GM21360 (cell line): ENCODE data around the gene UMPS.
"Not testable (repeated sequence)": the region's sequence is repeated elsewhere in the genome, so short reads cannot be mapped to it uniquely, and the experiment has no call there.

ENCODE experiments used
- ATAC-seq: cut with Tn5 transposase; IDR thresholded peaks from one replicate; pipeline ENCODE4 v1.9.1; 2021; ENCODE audit warnings: mild to moderate bottlenecking, moderate library complexity; ENCODE audit not compliant: unreplicated experiment

The UMPS gene

GRCh38 chr3:124776856-124777255 is 46.6 kb downstream of the UMPS start:
- no peak for ATAC-seq

GRCh38 chr3:124777762-124778470 is 47.7 kb downstream of the UMPS start:
- no peak for ATAC-seq

DNA sequence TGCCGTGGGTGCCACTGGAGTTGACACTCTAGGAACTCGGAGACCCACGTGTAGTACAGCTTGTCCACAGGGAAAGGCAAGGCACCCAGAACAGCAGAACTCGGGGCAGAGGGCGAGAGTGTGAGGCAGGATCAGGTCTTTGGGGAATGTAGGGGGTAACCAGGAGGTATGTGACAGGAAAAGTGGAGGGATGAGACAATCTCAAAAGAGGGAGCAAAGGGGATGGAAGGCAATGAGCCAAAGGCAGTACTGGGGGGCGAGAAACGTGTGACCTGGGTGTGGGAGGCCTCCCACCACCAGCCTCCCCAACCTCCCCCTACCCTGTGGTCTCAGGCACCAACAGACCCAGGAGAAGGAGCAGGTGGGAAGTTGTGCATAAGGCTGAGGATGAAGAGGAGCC is 48.9 kb downstream of the UMPS start:
- ATAC-seq: no peak

DNA sequence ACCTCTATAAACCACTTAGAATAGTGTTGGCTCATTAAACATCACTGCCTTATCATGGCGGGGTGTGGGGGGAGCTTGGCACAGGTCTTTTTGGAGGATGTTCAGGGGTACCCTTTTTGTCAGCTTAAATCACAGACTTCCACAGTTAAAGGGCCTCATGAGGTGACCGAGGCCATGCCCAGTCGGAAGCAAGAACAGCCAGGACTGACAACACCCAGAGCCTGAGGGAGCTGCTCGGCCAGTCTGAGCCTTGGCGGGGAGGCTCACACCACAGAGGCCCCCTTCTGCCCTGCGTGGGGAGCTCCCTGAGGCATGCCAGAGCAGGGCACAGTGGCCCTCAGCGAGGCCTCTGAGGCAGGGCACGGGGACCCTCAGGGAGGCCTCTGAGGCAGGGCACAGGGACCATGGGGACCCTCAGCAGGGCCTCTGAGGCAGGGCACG is 49.5 kb downstream of the UMPS start:
- ATAC-seq: no peak

DNA sequence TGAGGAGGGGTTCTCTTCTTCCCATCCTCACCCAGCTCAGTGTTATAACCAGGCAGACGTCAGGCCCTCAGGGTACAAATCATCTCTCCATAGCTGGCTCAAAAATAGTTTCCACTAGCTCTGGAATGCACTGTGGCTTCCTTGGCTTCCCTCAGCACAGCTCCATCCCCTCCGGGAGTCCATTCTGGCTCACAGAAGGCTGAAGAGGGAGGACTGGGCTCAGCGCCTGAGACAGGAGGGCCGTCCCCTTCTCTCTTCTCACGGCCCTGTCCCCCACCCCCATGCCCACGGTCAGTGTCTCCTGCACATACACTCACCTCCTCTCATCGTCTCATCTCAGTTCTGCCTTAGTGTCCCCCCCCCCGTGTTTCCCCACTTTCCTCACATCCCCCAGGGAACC is 50.1 kb downstream of the UMPS start:
- no peak for ATAC-seq

DNA sequence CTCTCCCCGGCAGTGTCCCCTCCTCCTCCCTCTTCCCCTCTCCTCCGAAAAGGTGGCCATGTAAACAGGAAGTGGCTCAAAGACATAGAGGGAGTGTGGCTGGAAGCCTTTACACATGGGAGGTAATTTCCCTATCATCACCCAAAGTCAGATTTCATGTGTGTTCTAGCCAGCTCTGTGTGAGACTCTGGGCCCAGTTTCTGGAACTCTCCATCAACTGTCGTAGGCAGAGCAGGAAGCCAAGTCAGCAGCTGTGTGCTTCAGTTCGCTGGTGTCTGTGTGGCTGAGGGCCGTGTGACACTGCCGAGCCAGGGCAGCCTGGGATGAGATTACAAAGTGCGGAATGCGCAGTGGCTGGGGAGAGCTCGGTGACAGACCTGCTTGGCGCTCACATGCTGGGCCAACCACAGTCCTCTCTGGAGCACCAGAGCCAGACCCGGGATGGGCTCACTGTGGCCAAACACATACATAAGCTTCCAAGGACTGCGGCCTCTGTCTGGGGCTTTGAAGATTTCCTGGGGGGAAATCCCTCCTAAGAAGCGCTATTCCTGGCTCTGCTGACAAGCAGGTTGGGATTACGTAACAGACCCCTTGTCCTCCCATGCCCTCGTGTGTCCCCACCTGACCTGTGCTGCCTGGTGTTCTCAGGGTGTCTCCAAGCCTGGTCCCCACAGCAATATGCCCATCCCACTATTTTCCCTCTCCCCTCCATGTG is 50.7 kb downstream of the UMPS start:
- ATAC-seq: no peak

DNA sequence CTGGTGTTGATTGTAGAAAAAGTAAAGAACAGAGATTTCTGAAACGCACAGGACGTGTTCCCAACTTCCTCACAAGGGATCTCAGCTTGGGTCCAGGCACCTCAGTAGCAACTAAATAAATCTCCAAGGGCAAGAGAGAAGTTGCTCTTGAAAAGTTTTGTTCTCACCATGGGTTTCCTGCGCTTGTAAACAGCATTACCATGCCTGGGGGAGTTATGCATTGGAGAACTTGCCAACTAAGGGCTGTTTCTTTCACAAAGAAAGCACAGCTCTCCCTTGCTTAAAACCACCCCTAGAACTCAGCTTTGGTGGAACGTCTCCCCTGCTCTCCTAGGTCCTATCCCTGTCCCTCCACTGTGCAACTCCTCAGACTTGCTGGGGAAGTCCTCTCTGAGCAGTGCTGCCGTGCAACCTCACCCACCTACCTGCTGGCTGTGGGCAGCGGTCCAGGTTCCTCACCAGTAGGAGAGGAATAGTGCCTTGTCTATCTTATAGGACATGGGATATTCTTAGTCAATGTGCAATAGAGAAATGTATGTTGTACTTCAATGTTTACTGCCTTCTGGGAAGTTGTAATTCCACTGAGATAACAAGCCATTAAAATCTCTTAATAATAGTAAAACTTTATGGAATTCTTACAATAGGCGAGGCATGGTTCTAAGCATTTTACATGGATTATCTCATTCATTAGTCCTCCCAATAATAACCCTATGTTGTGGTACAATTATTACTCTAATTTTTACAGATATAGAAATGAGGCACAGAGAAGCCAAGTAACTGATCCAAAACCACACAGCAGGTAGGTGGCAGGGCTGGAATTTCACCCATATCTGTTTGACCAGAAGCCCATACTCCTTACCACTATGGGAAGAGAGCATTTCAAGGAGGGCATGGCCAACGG is 51.5 kb downstream of the UMPS start:
- no peak for ATAC-seq

- ATAC-seq: not testable (repeated sequence)
These were observed 52.1 kb downstream of the UMPS start for GRCh38 chr3:124782377-124782712.

GRCh38 chr3:124783696-124784095 is 53.4 kb downstream of the UMPS start:
- ATAC-seq: no peak

DNA sequence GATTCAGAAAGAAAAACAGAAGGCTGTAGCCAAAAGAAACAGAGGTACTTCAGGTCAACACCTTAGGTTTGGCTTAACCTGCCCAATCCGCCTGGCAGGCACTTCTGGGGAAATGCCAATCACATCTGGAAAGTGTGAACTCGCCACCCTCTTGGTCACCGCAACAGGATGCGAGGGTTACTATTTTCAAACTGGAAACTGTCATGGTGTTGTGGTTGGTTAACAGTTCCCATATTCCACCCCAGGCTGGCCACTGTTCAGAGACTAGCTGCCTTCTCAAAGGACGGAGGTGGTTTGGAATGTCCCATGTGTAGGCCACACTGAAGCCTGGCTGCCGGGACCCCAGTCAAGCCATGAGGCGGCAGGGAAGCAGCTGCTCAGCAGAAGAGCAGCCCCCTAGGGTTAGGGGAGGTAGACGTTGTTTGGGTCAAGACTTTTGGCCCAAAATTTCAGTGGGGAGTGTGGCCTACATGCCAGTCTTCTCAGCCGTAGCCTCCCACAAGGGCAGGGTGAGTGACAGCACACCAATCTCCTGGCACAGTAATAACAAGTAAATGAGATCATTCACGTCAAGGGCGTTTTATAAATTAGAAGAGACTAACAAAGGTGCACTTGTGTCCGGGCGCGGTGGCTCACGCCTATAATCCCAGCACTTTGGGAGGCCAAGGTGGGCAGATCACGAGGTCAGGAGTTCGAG is 54.6 kb downstream of the UMPS start:
- ATAC-seq: no peak

- ATAC-seq: no peak
These were observed 55.7 kb downstream of the UMPS start for GRCh38 chr3:124785973-124786372.

GRCh38 chr3:124786511-124787241 is 56.4 kb downstream of the UMPS start:
- no peak for ATAC-seq

- no peak for ATAC-seq
These were observed 57.4 kb downstream of the UMPS start for GRCh38 chr3:124787476-124788195.

DNA sequence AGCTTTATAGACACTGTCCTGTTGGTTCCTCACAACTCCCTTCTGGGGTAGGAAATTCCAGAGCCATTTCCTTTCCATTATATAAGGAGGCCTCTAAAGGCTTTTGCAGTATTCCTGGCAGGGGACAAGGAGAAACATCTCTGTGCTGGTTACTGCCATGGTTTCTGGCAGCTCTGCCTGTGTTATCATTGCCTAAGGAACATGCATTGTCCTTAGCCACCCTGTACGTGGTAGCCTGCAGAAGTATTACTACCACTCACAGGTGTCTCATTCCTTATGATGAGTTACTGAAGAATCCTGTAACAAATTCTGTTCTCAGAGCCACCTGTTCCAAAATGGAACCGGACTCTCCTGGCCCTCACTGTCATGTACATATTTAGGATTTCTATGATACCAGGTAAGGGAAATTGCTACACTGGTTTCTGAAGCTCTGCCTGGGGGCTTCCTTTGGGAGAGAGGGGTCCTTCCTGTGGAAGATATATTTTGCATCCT is 58.0 kb downstream of the UMPS start:
- no peak for ATAC-seq

DNA sequence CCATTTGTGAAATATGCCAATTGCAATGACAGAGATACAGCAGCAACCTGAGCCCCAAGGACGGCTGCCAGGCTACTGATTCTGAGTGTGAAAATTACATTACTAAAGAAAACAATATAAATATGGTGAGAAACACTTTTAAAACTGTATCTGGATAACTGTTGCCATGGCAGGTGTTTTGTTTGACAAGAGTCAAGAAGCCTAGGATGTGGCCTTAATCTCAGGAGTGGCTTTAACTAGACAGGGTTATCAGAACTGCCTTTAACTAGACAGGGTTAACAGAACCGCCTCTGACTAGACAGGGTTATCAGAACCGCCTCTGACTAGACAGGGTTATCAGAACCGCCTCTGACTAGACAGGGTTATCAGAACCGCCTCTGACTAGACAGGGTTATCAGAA is 58.9 kb downstream of the UMPS start:
- ATAC-seq: not testable (repeated sequence)

GRCh38 chr3:124791142-124791541 is 60.9 kb downstream of the UMPS start:
- ATAC-seq: no peak

GRCh38 chr3:124791639-124792151 is 61.4 kb downstream of the UMPS start:
- no peak for ATAC-seq

DNA sequence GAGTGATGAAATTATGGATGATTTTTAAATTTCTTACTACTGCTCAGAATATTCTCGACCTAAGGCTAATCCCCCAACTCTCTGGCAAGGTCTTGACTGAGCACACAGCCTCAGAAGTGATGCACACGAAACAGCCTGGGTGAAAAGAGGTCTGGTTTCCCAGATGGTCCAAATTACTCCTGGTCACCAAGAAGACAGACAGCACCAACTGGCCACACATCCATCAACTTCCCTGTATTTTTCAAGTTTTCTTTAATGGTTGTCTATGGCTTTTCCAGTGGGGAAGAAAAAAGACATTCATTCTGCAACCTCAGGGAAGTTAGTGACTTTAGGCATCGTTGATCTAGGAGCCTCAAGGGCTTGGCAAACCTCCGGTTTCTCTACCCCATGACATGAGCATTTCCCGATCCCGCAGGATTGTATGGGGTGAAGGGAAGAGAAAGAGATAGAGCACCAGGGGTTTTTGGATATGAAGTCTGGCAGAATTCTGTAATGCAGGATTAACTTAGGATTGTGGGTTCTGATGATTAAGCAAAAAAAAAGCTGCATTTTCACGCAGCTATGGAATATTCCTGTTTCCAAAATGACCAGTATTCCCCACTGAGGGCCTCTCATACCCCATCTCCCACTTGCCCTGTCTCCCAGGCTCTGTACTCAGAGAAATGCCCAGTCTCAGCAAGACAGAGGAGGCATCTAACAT is 62.2 kb downstream of the UMPS start:
- ATAC-seq: no peak
